Spleen (tissue), 11 donors: ENCODE measurements around the gene KLK5. TPM values are rescaled to one million over a fixed set of nuclear protein-coding genes. Genes with fewer than 3 reads are reported as not detected.
"Not testable (repeated sequence)": the region's sequence is repeated elsewhere in the genome, so short reads cannot be mapped to it uniquely, and the experiment has no call there.

Experiments
- DNase-seq: peaks from one replicate; pipeline ENCODE4 v3.0.0-alpha.2; 2020
- H3K27ac ChIP-seq, 8 donors: fragments of 200-600 bp; sonication (generic) in 7 of 8; 1 replicate in 4 of 8; 2 replicates in 4 of 8; pipeline versions ENCODE4 v1.5.0 to v1.8.0; 2016 to 2021; ENCODE audit warnings: inconsistent platforms in 4 of 8, mild to moderate bottlenecking in 4 of 8, moderate library complexity in 1 of 8
- H3K27me3 ChIP-seq, 7 donors: fragments of 200-600 bp; sonication (generic) in 6 of 7; replicated peaks in 1 of 7; 1 replicate in 4 of 7; 2 replicates in 3 of 7; pipeline versions ENCODE4 v1.5.0 to v1.8.0; 2016 to 2021; ENCODE audit warnings: inconsistent platforms in 3 of 7, mild to moderate bottlenecking in 1 of 7
- H3K36me3 ChIP-seq, 6 donors: fragments of 200-600 bp; sonication (generic) in 5 of 6; 1 replicate in 4 of 6; 2 replicates in 2 of 6; pipeline versions ENCODE4 v1.5.0 to v1.8.0; 2016 to 2021; ENCODE audit warnings: inconsistent platforms in 2 of 6
- H3K4me1 ChIP-seq, 6 donors: fragments of 200-600 bp; sonication (generic) in 5 of 6; 1 replicate in 3 of 6; 2 replicates in 3 of 6; pipeline versions ENCODE4 v1.5.0 to v1.8.0; 2016 to 2021; ENCODE audit warnings: inconsistent platforms in 3 of 6
- H3K4me3 ChIP-seq, 8 donors: fragments of 200-600 bp; sonication (generic) in 7 of 8; 1 replicate in 4 of 8; 2 replicates in 4 of 8; pipeline versions ENCODE4 v1.5.0 to v1.8.0; 2016 to 2021; ENCODE audit warnings: inconsistent platforms in 4 of 8, mild to moderate bottlenecking in 4 of 8, moderate library complexity in 2 of 8
- H3K9me3 ChIP-seq, 8 donors: fragments of 200-600 bp; sonication (generic) in 7 of 8; 1 replicate in 4 of 8; 2 replicates in 4 of 8; pipeline versions ENCODE4 v1.5.0 to v1.8.0; 2016 to 2021; ENCODE audit warnings: inconsistent platforms in 4 of 8
- CTCF ChIP-seq, 11 experiments: fragments of 200-600 bp in 7 of 11; fragments of 450-650 bp in 4 of 11; sonication (generic) in 4 of 11; IDR thresholded peaks in 8 of 11; conservative IDR thresholded peaks in 3 of 11; 1 replicate in 7 of 11; 2 replicates in 4 of 11; pipeline versions ENCODE4 v1.4.0 to v1.8.0; 2016 to 2021; ENCODE audit warnings: antibody characterized with exemption in 11 of 11, inconsistent platforms in 4 of 11, mild to moderate bottlenecking in 1 of 11
- POLR2A ChIP-seq, 3 donors: fragments of 450-650 bp; IDR thresholded peaks; one replicate each; pipeline ENCODE4 v1.5.1; 2017; ENCODE audit warnings: antibody characterized with exemption in 3 of 3, mild to moderate bottlenecking in 1 of 3
- POLR2AphosphoS5 ChIP-seq, 3 donors: sonication (generic); formaldehyde crosslinking; IDR thresholded peaks; one replicate each; pipeline ENCODE4 v1.5.1; 2017; ENCODE audit warnings: antibody characterized with exemption in 3 of 3
- WGBS, 5 donors: extraction: QIAGEN DNeasy Blood & Tissue Kit in 3 of 5; methylation state at CpG; one replicate each; pipeline versions ENCODE4 v1.1.5 to v1.1.7; 2013 to 2018; 5-methylcytosine and 5-hydroxymethylcytosine counted together
- intact Hi-C: fragments of 100-400 bp; cut with DNase I; formaldehyde crosslinking; loops from one replicate; pipeline ENCODE4 v1.15.0; 2023; ENCODE audit warnings: low total_unique reads
- polyA plus RNA-seq, 3 donors: library from polyadenylated mRNA; stranded (reverse); fragments of 200-250 nt; gene quantifications; one replicate each; pipeline ENCODE4 v1.2.1, GENCODE V29; 2013
- total RNA-seq, 7 donors: library from RNA; depleted of rRNA in 3 of 7; stranded (reverse); fragments of >200 nt in 3 of 7; fragmentation: NEBNext Ultra II Directional in 4 of 7; extraction: Animal tissue kit (Norgen Biotek cat#: 25700) in 4 of 7; gene quantifications; one replicate each; pipeline versions ENCODE4 v1.1.0 to v1.2.1, GENCODE V29; 2016 to 2021
- donor health status: healthy with polysubstance abuse.
- donor health status: DM: no; HTN: no; CAD: no; lungs with moderate emphysema.
- donor health status: DM: no; HTN: no; CAD: no.
- donor health status: Bipolar disorder and iron deficiency.
- donor health status: healthy.
- donor health status: DM: no; HTN: no; CAD: no.
- donor health status: DM: yes; HTN: yes; CAD: no.

Gene KLK5
- total and polyA plus RNA-seq, 10 donors = 0.13 to 0.79 TPM; not detected in 8

- Histone ChIP-seq H3K9me3 (no peaks in the 10 kb centered on the region), H3K27me3 (peaks cover 0 to 56% (median 0%) of the 10 kb centered on the region in 7 donors), H3K4me3 (no peak overlapping the region), H3K4me1 (no peaks in the 10 kb centered on the region), H3K36me3 (no peaks in the 10 kb centered on the region), H3K27ac (no peak overlapping the region)
- WGBS, 5 donors = 86 to 90% (median 89%) methylated on average over 4 of the region's 4 CpGs
- DNase-seq = no peak
- TF ChIP-seq POLR2A (IDR thresholded peaks at IDR 0.05) (no peak), CTCF (IDR thresholded peaks at IDR 0.05 in 8 of 11, conservative IDR thresholded peaks at IDR 0.05 in 3 of 11) (no peak), POLR2AphosphoS5 (IDR thresholded peaks at IDR 0.05) (no peak)
- intact Hi-C loops = no loop called here
Measured at GRCh38 chr19:50977626-50978025, 24.8 kb upstream of the KLK5 start.

- WGBS, 5 donors = 25 to 42% (median 30%) methylated on average over 8 of the region's 8 CpGs
- no peaks in the 10 kb centered on the region for H3K36me3 ChIP-seq
- H3K27me3 ChIP-seq = peaks cover 0 to 61% (median 0%) of the 10 kb centered on the region in 7 donors
- TF ChIP-seq CTCF (IDR thresholded peaks at IDR 0.05 in 8 of 11, conservative IDR thresholded peaks at IDR 0.05 in 3 of 11) (no peak), POLR2AphosphoS5 (IDR thresholded peaks at IDR 0.05) (no peak), POLR2A (IDR thresholded peaks at IDR 0.05) (no peak)
- H3K9me3 ChIP-seq = no peaks in the 10 kb centered on the region
- intact Hi-C loops = no loop called here
- DNase-seq = no peak
- no peak overlapping the region for H3K27ac ChIP-seq
- H3K4me3 ChIP-seq = no peak overlapping the region
- no peaks in the 10 kb centered on the region for H3K4me1 ChIP-seq
Measured at GRCh38 chr19:50975766-50976165, 22.9 kb upstream of the KLK5 start.

DNA sequence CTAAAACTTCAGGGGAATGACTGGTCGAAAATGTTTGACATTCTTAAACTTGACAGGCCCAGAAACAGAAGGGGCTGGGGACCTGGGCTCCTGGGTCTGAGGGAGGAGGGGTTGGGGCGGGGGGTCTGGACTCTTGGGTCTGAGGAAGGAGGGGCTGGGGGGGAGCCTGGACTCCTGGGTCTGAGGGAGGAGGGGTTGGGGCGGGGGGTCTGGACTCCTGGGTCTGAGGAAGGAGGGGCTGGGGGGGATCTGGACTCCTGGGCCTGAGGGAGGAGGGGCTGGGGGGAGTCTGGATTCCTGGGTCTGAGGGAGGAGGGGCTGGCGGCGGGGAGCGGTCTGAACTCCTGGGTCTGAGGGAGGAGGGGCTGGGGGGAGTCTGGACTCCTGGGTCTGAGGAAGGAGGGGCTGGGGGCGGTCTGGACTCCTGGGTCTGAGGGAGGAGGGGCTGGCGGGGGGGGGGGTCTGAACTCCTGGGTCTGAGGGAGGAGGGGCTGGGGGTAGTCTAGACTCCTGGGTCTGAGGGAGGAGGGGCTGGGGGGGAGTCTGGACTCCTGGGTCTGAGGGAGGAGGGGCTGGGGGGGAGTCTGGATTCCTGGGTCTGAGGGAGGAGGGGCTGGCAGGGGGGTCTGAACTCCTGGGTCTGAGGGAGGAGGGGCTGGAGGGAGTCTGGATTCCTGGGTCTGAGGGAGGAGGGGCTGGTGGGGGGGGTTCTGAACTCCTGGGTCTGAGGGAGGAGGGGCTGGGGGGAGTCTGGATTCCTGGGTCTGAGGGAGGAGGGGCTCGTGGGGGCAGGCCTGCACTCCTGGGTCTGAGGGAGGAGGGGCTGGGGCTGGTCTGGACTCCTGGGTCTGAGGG, 22.1 kb upstream of the KLK5 start:
- Histone ChIP-seq H3K4me3 (no peak overlapping the region), H3K27me3 (peaks cover 0 to 63% (median 0%) of the 10 kb centered on the region in 7 donors), H3K9me3 (no peaks in the 10 kb centered on the region), H3K4me1 (no peaks in the 10 kb centered on the region), H3K27ac (no peak overlapping the region), H3K36me3 (no peaks in the 10 kb centered on the region)
- intact Hi-C loops = no loop called here
- no peak for TF ChIP-seq CTCF (IDR thresholded peaks at IDR 0.05 in 8 of 11, conservative IDR thresholded peaks at IDR 0.05 in 3 of 11)
- 47 to 72% (median 61%) methylated on average over 4 to 9 of the region's 9 CpGs for WGBS, 5 donors
- no peak for DNase-seq

GRCh38 chr19:50972795-50973376, 20.0 kb upstream of the KLK5 start:
- WGBS, 5 donors = 69 to 87% (median 80%) methylated on average over 9 of the region's 9 CpGs
- H3K4me3 ChIP-seq = no peak overlapping the region
- H3K27me3 ChIP-seq = peaks cover 0 to 69% (median 0%) of the 10 kb centered on the region in 7 donors
- no peak overlapping the region for H3K27ac ChIP-seq
- TF ChIP-seq POLR2AphosphoS5 (IDR thresholded peaks at IDR 0.05) = no peak
- TF ChIP-seq POLR2A (IDR thresholded peaks at IDR 0.05) = no peak
- no peak for TF ChIP-seq CTCF (IDR thresholded peaks at IDR 0.05 in 8 of 11, conservative IDR thresholded peaks at IDR 0.05 in 3 of 11)
- intact Hi-C loops = no loop called here
- no peaks in the 10 kb centered on the region for H3K36me3 ChIP-seq
- no peaks in the 10 kb centered on the region for H3K9me3 ChIP-seq
- no peak for DNase-seq
- peaks cover 0 to 3% (median 0%) of the 10 kb centered on the region in 6 donors for H3K4me1 ChIP-seq

GRCh38 chr19:50969810-50970209, 17.0 kb upstream of the KLK5 start:
- H3K9me3 ChIP-seq, H3K4me1 ChIP-seq, intact Hi-C loops, DNase-seq, H3K27ac ChIP-seq, H3K4me3 ChIP-seq, H3K36me3 ChIP-seq: not testable (repeated sequence)
- 71 to 83% (median 74%) methylated on average over 3 of the region's 3 CpGs for WGBS, 5 donors
- H3K27me3 ChIP-seq = peaks cover 0 to 81% (median 0%) of the 10 kb centered on the region in 7 donors
